Measurements from ENCODE around the gene CREB5. TPM values are rescaled to one million over a fixed set of nuclear protein-coding genes. Genes with fewer than 3 reads are reported as not detected.

The CREB5 gene
- total RNA-seq, 1 experiment from 2014 or later: 0.49 TPM

DNA sequence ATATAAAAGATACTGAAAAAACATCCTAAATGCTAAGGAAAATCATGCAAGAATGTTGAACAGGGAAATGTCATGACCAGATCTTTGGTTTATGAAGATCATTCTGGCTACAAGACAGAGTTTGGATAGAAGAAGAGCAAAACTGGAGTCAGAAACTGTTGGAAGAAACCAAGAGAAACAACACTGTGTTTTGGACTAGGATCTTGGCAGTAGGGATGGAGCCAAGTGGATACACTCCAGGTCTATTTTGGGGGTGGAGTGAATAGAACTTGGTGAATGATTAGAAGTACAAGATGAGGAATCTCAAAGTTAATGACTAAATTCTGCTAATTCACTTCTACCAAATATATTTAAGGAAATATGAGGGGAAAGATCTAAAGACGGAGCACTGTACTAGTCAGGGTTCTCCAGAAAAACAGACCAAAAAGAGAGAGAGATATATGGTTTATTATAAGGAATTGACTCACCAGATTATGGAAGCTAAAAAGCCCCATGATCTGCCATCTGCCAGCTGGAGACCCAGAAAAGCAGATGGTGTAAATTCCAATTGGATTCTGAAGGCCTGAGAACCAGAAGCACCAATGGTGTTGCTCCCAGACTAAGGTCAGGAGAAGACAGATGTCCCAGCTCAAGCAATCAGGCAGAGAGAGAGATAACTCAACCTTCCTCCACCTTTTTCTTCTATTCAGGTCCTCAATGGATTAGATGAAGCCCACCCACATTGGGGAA is 290.9 kb downstream of the CREB5 start:
- TF ChIP-seq TCF7L2 (IDR thresholded peaks at IDR 0.05; ENCODE audit: borderline replicate concordance, extremely low read depth, insufficient read depth, insufficient read length) (no peak), FOSL1 (IDR thresholded peaks at IDR 0.05; ENCODE audit: low read depth) (no peak), POLR2AphosphoS5 (IDR thresholded peaks at IDR 0.05; ENCODE audit: low read depth, low read length) (no peak), ZFX (IDR thresholded peaks at IDR 0.05) (no peak)
- intact Hi-C loops (cut with micrococcal nuclease): no loop called here
- ChIA-PET POLR2A (no interaction called here), CTCF (no interaction called here), RAD21 (ENCODE audit: low non-redundant PET in 1 of 2, low total read pairs in 2 of 2, uncharacterized antibody in 2 of 2, unreplicated experiment in 2 of 2) (no interaction called here)
- no peak overlapping the region for H3K4me2 ChIP-seq (ENCODE audit: low read length)
- no peak overlapping the region for H3K27ac ChIP-seq (ENCODE audit: low read depth, low read length)
- H3K9ac ChIP-seq (ENCODE audit: low read length): no peak overlapping the region
- no peak for DNase-seq (ENCODE audit: low read depth, low spot score)
- H3K9me3 ChIP-seq (ENCODE audit: control insufficient read depth in 1 of 2, insufficient read depth in 1 of 2, low read depth in 1 of 2, low read length in 2 of 2): no peaks in the 10 kb centered on the region
- BruUV-seq (replicated peaks): no TSS peak
- H3K4me3 ChIP-seq (replicated peaks in 1 of 2; ENCODE audit: low read depth in 1 of 2, low read length in 2 of 2): no peak overlapping the region
- no peaks in the 10 kb centered on the region for H3K4me1 ChIP-seq (ENCODE audit: control insufficient read depth in 1 of 2, insufficient read depth in 2 of 2, low read length in 2 of 2)
- no peaks in the 10 kb centered on the region for H3K9me2 ChIP-seq (ENCODE audit: insufficient read depth)
- no peak overlapping the region for H2AFZ ChIP-seq (ENCODE audit: low read depth, low read length, poor library complexity, severe bottlenecking)
- H3K36me3 ChIP-seq (ENCODE audit: control insufficient read depth in 1 of 2, insufficient read depth in 2 of 2, low read length in 2 of 2): no peaks in the 10 kb centered on the region
- H4K20me1 ChIP-seq (ENCODE audit: insufficient read depth): no peaks in the 10 kb centered on the region
- H3K79me2 ChIP-seq (ENCODE audit: insufficient read depth, low read length): no peaks in the 10 kb centered on the region
- ATAC-seq: no peak
- H3K27me3 ChIP-seq (ENCODE audit: insufficient read depth, low read length): peaks cover 17% of the 10 kb centered on the region

GRCh38 chr7:28704706-28705105 is 292.4 kb downstream of the CREB5 start:
- ChIA-PET RAD21 (ENCODE audit: low non-redundant PET in 1 of 2, low total read pairs in 2 of 2, uncharacterized antibody in 2 of 2, unreplicated experiment in 2 of 2) (no interaction called here), POLR2A (no interaction called here), CTCF (no interaction called here)
- Histone ChIP-seq H3K27me3 (ENCODE audit: insufficient read depth, low read length) (peaks cover 32% of the 10 kb centered on the region), H4K20me1 (ENCODE audit: insufficient read depth) (no peaks in the 10 kb centered on the region), H3K9me2 (ENCODE audit: insufficient read depth) (no peaks in the 10 kb centered on the region), H3K9me3 (ENCODE audit: control insufficient read depth in 1 of 2, insufficient read depth in 1 of 2, low read depth in 1 of 2, low read length in 2 of 2) (no peaks in the 10 kb centered on the region), H3K79me2 (ENCODE audit: insufficient read depth, low read length) (no peaks in the 10 kb centered on the region), H3K36me3 (ENCODE audit: control insufficient read depth in 1 of 2, insufficient read depth in 2 of 2, low read length in 2 of 2) (no peaks in the 10 kb centered on the region), H3K4me1 (ENCODE audit: control insufficient read depth in 1 of 2, insufficient read depth in 2 of 2, low read length in 2 of 2) (no peaks in the 10 kb centered on the region), H3K27ac (ENCODE audit: low read depth, low read length) (no peak overlapping the region), H3K9ac (ENCODE audit: low read length) (no peak overlapping the region), H2AFZ (ENCODE audit: low read depth, low read length, poor library complexity, severe bottlenecking) (no peak overlapping the region), H3K4me3 (replicated peaks in 1 of 2; ENCODE audit: low read depth in 1 of 2, low read length in 2 of 2) (no peak overlapping the region), H3K4me2 (ENCODE audit: low read length) (no peak overlapping the region)
- intact Hi-C loops (cut with micrococcal nuclease): no loop called here
- no TSS peak for BruUV-seq (replicated peaks)
- no peak for ATAC-seq
- TF ChIP-seq, protein P1, sequence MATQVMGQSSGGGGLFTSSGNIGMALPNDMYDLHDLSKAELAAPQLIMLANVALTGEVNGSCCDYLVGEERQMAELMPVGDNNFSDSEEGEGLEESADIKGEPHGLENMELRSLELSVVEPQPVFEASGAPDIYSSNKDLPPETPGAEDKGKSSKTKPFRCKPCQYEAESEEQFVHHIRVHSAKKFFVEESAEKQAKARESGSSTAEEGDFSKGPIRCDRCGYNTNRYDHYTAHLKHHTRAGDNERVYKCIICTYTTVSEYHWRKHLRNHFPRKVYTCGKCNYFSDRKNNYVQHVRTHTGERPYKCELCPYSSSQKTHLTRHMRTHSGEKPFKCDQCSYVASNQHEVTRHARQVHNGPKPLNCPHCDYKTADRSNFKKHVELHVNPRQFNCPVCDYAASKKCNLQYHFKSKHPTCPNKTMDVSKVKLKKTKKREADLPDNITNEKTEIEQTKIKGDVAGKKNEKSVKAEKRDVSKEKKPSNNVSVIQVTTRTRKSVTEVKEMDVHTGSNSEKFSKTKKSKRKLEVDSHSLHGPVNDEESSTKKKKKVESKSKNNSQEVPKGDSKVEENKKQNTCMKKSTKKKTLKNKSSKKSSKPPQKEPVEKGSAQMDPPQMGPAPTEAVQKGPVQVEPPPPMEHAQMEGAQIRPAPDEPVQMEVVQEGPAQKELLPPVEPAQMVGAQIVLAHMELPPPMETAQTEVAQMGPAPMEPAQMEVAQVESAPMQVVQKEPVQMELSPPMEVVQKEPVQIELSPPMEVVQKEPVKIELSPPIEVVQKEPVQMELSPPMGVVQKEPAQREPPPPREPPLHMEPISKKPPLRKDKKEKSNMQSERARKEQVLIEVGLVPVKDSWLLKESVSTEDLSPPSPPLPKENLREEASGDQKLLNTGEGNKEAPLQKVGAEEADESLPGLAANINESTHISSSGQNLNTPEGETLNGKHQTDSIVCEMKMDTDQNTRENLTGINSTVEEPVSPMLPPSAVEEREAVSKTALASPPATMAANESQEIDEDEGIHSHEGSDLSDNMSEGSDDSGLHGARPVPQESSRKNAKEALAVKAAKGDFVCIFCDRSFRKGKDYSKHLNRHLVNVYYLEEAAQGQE (IDR thresholded peaks at IDR 0.05; ENCODE audit: low read depth): no peak
- no peak for DNase-seq (ENCODE audit: low read depth, low spot score)
